GM19438 (cell line): ENCODE measurements around the gene ATP6V1C2.
"Not testable (repeated sequence)": the region's sequence is repeated elsewhere in the genome, so short reads cannot be mapped to it uniquely, and the experiment has no call there.

Experiments used
- ATAC-seq: cut with Tn5 transposase; IDR thresholded peaks from one replicate; pipeline ENCODE4 v1.9.1; 2021; ENCODE audit warnings: low read depth; ENCODE audit not compliant: unreplicated experiment

The ATP6V1C2 gene

DNA sequence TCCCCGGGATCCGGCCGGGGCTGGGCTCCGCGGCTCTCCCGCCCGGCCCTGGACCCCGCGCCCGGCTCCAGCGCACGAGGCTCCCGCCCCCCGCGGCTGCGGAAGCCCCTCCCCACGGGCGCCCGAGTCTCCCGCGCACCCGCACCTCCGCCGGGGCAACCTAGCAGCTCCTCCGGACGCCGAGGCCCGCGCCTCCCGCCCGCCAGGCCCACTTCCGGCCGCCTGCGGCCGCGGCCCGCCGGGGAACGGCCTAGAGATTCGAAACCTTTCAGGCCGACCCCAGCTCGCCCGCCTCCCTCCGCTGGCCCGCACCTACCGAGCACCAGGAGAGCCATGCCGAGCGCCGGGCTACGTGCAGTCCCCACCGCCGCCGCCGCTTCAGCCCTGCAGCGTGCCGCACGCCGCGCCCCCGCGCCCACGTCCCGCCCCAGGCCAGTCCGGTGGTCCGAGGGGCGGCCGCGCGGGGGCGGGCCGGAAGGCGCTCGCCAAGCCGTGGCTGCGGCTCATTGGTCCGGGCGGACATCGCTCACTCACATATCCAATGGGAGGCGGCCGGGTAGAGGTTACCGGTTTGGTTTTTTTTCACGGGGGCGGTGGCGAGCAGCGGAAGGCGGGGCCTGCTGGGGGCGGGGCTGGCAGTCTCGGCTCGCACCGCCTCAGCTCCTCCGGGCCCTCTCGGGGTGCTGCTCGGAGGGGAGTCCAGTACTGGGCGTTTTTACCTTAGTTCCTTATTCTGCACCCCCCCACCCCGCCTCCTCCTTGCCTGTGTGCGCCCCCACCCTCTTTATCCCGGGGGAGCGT, 91.1 kb downstream of the ATP6V1C2 start, which contains the start of gene PDIA6:
PDIA6 (minus strand) TSS at position 424 of the 801 bp plus-strand sequence; CDS start at position 335, 89 bp downstream.
- ATAC-seq, result peak; percentile 80

DNA sequence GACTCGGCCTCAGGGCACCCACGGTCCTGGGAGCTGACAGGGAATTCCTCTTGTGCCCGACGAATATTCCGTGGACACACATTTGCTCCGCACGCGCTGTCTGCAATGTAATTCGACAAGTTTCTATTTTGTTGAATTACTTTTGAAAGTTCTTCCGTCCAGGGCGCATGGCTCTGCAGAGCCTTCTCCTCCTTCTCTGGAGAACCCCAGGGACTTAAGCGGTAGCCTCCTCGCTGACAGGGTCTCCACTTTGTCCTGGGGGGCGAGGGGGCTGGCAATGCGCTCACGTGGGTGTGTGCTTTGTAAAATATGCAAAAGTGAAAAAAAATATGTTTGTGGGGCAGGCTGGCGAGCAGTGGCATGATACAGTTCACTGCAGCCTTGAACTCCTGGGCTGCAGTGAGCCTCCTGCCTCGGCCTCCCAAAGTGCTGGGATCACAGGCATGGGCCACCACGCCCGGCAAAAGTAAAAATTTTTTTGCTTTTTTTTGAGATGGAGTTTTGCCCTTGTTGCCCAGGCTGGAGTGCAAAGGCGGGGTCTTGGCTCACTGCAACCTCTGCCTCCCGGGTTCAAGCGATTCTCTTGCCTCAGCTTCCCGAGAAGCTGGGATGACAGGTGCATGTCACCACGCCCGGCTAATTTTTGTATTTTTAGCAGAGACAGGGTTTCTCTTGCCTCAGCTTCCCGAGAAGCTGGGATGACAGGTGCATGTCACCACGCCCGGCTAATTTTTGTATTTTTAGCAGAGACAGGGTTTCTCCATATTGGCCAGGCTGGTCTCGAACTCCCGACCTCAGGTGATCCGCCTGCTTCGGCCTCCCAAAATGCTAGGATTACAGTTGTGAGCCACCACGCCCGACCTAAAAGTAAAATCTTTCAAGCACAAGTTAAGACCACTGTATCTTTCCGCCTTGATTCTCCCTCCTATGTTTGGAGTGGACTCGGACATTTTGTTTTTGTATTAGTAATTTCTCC, 92.0 kb downstream of the ATP6V1C2 start:
- ATAC-seq, result not testable (repeated sequence)

DNA sequence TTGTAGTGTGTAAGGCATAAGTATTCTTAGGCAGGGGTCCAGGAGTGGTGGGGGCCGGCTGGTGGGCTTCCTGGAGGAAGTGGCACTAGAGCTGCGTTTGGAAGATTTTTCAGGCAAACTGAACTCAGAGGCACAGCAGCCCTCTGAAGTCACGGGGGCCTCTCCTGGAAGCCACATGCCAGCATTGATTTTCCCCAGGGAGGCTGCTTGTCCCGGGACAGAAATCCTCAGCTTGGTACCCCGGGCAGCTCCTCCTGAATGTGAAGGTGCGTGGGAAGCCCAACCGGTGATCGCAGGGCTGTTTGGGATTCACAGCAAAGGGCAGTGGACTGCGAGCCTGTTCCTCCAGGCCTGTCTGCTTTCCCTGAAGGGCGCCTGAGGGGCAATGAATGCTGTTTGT, 92.7 kb downstream of the ATP6V1C2 start:
- ATAC-seq, result no peak

DNA sequence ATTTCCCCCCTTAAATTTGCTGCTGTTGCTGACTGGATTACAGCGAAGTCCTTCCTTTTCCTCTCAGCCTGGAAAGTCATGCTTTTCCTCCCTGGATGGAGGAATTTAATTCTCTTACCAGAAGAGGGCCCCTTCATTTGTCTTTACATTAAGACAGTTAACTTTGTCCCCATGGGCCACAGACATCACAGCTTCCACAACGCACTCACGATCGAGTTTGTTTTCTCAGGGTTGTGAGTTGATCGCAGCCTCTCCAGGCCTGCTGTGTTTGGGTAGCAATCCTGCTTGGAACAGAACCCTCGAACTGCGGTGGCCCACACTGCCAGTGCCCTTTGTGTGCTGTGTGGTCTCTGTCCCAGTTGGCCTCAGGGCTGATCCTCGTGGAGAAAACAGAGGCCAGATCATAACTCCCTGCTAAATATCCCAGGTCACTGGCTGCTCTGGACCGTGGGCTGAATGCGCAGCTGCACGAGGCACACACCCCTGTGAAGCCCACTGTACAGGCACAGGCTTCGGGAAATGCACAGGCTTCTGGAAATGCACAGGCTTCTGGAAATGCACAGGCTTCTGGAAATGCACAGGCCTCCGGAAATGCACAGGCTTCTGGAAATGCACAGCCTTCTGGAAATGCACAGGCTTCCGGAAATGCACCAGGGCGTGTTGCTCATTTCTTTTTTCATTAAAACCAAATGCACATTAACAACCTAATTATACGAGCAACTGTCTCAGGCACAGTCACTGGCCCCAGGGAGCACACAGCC, 93.3 kb downstream of the ATP6V1C2 start:
- no peak for ATAC-seq

DNA sequence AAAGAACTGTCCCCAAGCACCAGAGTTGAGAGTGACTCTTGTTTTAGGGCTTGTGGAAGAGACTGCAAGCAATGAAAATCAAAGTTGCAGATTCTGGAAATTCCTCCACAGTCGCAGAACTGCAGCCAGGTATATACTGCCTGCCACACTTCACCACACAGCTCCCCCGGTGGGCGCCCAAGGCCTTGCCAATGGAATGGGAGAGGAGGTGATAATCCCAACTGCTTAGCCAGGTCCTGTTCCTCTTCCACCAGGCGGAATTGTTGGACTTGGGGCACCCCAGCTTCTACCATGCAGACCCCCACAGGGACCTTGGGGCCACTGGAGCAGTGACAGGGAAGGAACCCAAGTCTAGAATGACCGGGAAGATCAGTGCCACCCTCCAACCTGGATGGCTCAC, 96.0 kb downstream of the ATP6V1C2 start:
- ATAC-seq, result no peak

DNA sequence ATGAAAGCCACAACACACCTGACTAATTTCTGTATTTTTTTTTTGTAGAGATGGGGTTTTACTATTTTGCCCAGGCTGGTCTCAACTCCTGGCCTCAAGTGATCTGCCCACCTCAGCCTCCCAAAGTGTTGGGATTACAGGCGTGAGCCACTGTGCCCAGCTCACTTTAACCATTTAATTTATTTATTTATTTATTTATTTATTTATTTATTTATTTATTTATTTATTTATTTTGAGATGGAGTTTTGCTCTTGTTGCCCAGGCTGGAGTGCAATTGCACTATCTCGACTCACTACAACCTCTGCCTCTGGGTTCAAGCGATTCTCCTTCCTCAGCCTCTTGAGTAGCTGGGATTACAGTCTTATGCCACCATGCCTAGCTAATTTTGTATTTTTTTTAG, 96.9 kb downstream of the ATP6V1C2 start:
- ATAC-seq, result not testable (repeated sequence)

DNA sequence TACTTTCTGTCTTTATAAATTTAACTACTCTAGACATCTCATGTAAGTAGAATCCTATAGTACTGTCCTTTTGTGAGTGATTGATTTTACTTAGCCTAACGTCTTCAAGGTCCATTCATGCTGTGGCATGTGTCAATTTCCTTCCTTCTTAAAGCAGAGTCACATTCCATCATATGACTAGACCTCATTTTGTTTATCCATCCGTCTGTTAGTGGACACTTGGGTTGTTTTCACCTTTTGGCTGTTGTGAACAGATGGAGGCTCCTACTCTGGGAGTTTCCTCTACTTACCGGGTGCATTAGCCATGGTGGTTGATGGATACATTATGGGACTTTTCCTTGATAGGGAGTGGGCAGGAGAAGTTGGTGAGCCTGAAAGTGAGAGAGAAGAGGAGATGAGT, 97.6 kb downstream of the ATP6V1C2 start:
- ATAC-seq, result no peak

DNA sequence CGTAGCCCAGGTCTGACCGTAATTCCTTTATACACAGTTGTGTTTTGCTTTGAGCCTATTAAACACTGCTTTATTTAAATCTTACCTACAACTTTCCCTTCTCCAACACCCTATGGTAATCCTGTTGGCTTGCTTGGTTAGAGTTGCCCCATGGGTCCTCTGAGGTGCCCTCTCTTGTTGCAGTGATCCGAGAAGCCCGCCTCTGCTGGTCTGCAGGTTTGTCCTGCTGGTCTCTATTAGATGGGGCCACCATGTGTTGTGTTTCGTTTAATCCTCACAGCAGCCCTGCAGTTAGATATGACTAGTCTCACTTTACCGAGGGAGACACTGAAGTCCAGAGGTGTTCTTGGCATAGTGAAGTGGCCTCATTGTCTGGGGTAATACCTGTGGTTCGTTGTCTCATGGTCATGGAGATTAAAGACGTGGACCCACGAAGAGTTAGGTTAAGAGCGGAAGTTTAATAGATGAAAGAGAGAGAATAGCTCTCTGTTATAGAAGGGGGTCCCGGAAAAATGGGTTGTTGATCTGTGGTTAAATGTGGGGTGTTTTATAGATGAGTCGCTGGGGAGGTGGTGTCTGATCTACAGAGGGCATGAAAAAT, 98.4 kb downstream of the ATP6V1C2 start:
- no peak for ATAC-seq

DNA sequence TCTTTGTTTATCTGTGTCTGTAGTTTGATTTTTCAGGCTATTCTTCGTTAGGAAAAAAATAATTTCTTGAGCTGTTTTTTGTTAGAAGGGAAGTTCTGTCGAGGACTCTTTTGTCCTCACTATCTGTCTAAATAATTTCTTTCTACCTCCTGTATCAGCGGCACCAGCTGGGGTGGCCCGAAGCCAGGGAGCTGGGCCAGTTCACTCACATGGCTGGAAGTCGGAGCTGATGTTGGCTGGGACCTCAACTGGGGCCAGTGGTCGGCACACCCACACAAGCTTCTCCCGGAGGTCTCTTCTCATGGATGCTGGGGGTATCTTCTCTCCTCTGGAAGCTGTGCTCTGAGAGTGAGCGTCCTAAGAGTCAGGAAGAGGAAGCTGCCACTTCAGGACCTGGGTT, 99.1 kb downstream of the ATP6V1C2 start:
- ATAC-seq, result no peak

DNA sequence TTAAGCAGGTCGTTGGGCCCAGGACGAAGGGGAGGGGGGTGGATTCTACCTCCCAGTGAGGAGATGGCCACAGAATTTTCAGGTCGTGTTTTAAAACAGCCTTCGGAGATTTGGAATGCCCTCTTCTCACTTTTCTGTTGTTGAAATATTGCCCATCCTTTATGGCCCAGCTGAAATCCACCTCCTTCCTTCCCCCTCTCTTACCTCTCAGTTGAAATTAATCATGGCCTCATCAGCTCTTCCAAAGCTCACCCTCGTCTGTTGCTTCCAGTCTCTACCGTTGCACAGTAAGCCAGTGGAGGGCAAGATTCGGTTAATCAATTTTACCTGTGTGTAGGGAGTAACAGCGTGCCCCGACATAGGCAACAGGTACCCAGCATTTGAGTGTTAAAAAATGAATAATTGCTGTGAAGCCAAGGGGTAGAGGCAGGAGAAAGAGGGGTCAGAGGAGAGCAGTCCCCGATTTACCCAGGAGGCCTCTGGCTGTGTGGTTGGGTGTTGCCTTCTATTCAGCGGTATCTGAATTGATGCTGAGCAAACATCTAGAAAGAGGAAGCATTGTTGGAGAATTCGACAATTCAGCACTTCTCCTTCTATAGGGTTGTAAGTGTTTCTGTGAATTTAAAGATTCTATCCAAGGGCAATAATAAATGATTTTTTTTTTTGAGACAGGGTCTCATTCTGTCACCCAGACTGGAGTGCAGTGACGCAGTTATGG, 99.7 kb downstream of the ATP6V1C2 start:
- no peak for ATAC-seq

DNA sequence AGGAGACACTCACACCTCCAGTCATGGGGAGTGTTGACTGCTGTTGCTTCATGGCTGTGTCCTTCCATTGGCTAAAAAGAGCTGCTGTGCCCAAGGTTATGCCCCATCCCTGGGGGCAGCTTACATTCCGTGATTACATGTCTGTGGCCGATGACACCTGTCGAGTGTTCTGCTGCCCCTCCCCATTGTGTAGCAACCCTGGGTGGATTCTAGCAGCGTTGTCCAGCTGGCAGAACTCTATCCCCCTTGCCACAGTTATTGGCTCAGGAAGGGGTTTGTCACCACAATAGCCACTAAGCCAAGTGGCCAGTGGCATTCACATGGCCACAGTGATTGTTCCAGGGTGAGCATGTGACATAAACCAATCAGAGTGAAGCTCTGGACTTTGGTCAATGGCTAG, 102.8 kb downstream of the ATP6V1C2 start:
- no peak for ATAC-seq

DNA sequence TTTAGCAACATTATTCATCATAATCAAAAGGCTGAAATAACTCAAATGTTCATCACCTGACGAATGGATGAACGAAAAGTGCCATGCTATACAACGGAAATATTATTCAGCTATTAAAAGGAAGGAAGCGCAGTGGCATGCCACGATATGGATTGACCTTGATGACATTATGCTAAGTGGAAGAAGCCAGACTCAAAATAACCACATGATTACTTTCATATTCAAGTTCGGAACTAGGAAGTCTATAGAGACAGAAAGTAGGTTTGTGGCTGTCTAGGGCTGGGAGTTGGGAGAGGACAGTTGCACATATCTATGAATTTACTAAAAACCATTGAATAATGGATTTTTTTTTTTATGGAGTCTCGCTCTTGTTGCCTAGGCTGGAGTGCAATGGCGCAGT, 104.6 kb downstream of the ATP6V1C2 start:
- ATAC-seq, result no peak

DNA sequence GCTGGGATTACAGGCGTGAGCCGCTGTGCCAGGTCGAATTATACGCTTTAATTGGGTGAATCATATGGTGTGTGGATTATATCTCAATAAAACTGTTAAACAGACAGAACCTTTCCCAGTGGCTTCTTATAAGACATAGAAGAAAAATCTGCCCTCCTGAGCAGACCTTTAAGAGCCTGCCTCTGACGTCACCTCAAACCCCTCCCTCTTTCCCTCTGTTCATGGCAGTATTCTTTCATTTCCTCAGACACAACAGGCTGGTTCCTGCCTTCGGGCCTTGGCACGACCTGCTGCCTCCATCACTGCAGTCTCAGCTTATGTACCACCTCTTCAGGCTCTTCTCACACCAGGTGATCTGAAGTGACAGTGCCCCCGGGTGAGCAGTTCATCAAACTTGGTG, 105.2 kb downstream of the ATP6V1C2 start:
- ATAC-seq, result no peak

DNA sequence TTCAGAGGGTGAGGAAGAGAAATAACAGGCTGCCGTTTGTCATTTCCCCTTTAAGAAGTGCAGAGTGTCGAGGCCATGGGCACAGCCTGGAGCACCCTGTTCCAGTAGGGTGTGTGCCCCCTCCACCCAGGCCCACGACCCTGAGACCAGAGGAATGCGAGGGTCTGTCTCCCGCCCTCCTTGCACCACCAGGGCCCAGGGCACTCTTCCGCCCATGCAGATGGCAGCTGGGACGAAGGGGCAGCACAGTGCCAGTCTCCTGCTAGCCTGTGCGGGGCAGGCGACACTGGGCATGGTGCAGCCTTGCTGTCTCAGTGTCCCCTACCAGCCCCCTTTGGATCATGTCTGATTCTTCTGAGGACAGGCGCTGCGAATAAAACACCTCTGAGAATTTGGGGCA, 106.9 kb downstream of the ATP6V1C2 start:
- ATAC-seq, result no peak

DNA sequence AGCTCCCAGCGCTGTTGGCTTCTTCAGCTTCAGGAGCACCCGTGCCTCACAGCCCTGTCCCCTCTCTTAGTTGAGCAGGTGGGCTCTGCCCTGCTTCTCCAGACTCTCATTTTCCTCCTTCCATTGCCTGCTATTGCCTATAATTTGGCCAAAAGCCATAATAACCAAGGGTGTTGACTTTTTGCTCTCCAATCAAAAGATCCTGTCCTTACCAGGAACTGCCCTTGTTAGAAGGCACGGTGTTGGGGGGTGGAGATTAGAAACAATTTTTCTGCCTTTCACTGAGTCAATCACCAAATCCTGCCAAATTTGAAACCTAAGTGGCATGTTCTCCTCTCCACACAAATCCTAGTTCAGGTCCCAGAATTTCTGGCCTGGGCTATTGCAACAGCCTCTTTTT, 107.9 kb downstream of the ATP6V1C2 start:
- no peak for ATAC-seq

DNA sequence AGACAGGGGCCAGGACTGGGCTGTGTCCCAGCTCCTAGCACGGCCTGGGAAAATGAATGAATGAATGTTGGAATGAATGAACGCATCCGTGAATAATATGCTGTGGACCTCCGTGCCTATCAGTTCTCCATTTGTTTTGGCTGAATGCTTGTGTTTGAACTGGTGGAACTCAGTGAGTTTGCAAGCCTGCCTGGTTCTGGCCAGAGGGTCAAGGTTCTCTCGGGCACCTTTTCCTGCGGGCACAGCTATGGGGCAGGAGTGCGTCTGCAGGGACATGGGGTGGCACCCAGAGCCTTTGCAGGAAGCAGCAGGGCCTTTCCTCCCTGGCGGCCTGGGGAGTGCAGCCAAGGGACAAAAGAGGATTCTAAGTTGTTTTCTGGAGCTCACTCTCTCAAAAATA, 108.8 kb downstream of the ATP6V1C2 start:
- ATAC-seq, result no peak

DNA sequence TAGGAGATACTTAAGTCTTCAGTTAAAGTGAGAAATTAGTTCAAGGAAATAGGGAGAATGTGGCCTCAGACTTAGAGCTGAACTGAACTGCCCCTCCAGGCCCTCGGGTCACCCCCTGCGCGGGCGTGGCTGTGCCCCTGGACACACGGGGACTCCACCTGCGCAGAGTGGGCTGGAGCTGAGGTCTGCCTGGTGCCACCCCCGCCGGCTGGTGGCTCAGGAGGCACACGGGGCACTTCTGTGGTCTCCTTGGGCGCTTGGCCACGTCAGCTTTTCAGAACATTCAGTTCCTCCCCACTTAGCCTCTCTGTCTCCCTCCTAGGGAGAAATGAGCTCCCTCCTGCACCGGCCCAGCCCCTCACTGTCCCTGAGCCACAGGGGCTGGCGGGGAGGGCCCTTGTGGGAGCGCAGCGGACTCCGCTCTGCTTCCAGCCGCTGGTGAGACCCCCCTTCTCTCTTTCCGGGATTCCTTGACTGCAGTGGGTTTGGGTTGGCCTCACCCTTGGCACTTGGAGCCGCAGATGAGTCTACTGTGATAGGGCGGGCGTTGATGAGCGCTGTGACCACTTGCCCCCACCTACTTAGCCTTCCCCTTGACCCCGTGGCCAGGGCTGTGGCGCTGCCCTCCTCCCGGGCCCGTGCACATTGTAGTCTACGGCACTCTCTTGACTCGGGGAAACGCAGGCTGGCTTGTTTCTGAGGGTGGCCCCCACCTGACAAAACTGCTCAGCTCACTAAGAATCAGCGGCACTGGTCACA, 109.4 kb downstream of the ATP6V1C2 start:
- ATAC-seq, result no peak

DNA sequence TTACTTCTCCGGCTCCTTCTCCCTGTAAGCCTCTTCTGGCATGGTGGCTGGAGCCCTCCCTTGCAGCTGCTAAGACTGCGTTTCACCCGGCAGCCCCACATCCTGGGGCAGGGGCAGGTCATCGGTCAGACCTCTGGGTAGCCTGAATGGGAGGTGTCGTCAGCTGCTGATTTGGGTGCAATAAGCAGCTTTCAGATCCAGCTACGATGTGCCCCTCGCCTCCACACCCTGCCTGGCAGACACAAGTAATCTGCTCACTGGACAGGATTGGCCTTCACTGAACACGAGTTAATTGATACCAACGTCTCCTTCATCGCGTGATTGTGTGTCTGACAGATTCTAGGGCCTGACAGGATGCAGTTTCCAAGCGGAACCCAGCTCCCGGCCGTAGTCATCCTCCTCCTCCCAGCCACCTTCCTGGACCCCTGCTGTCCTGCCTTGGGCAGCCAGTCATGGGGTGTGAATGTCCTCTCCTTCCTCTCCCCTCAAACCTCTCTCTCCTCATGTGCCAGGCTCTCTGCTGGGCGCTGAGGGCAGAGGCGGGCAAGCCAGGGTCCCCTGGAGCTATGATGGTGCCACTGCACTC, 110.1 kb downstream of the ATP6V1C2 start:
- ATAC-seq, result no peak
